Vagina (tissue), 2 donors: ENCODE results near the gene SHCBP1L. TPM values are rescaled to one million over a fixed set of nuclear protein-coding genes. Genes with fewer than 3 reads are reported as not detected.

Experiments
- DNase-seq, 2 donors: peaks; one replicate each; pipeline ENCODE4 v3.0.0-alpha.2; 2017; ENCODE audit errors: extremely low spot score in 2 of 2
- H3K27ac ChIP-seq: fragments of 200-600 bp; sonication (generic); one replicate; pipeline ENCODE4 v1.5.1; 2019
- H3K27me3 ChIP-seq: fragments of 200-600 bp; sonication (generic); one replicate; pipeline ENCODE4 v1.5.1; 2019
- H3K36me3 ChIP-seq, 2 donors: fragments of 200-600 bp; sonication (generic); one replicate each; pipeline ENCODE4 v1.5.1; 2017 to 2019
- H3K4me1 ChIP-seq: fragments of 200-600 bp; sonication (generic); one replicate; pipeline ENCODE4 v1.5.1; 2019
- H3K4me3 ChIP-seq, 2 donors: fragments of 200-600 bp; sonication (generic); 1 replicate in 1 of 2; 2 replicates in 1 of 2; pipeline ENCODE4 v1.5.1; 2016 to 2019
- H3K9me3 ChIP-seq: fragments of 200-600 bp; sonication (generic); one replicate; pipeline ENCODE4 v1.5.1; 2019
- POLR2A ChIP-seq, 2 donors: fragments of 450-650 bp; IDR thresholded peaks; one replicate each; pipeline ENCODE4 v1.6.1; 2017; ENCODE audit warnings: antibody characterized with exemption in 2 of 2, mild to moderate bottlenecking in 2 of 2, moderate library complexity in 2 of 2
- POLR2AphosphoS5 ChIP-seq, 2 donors: sonication (generic); formaldehyde crosslinking; IDR thresholded peaks; one replicate each; pipeline ENCODE4 v1.9.0; 2017; ENCODE audit warnings: antibody characterized with exemption in 2 of 2, mild to moderate bottlenecking in 2 of 2, low read depth in 1 of 2; ENCODE audit not compliant: insufficient read depth in 1 of 2
- intact Hi-C: fragments of 100-400 bp; cut with DNase I; formaldehyde crosslinking; loops from one replicate; pipeline ENCODE4 v1.15.1; 2023
- total RNA-seq: library from RNA; depleted of rRNA; stranded (reverse); fragments of >200 nt; gene quantifications from one replicate; pipeline ENCODE4 v1.2.3, GENCODE V29; 2016
- TF ChIP-seq, protein P1 (sequence below), 3 experiments: fragments of 450-650 bp in 2 of 3; fragments of 200-600 bp in 1 of 3; sonication (generic) in 1 of 3; IDR thresholded peaks; one replicate each; pipeline ENCODE4 v1.5.1; 2017 to 2019; ENCODE audit warnings: antibody characterized with exemption in 3 of 3, mild to moderate bottlenecking in 2 of 3, moderate library complexity in 2 of 3

Gene SHCBP1L
- not detected for total RNA-seq

GRCh38 chr1:182952677-182953444, at the start of gene SHCBP1L:
TSS of gene SHCBP1L (minus strand) at chr1:182953166. CDS start at chr1:182953133, 33 bp downstream.
- intact Hi-C loops = no loop called here
- TF ChIP-seq POLR2A (IDR thresholded peaks at IDR 0.05) = no peak
- TF ChIP-seq, protein P1, sequence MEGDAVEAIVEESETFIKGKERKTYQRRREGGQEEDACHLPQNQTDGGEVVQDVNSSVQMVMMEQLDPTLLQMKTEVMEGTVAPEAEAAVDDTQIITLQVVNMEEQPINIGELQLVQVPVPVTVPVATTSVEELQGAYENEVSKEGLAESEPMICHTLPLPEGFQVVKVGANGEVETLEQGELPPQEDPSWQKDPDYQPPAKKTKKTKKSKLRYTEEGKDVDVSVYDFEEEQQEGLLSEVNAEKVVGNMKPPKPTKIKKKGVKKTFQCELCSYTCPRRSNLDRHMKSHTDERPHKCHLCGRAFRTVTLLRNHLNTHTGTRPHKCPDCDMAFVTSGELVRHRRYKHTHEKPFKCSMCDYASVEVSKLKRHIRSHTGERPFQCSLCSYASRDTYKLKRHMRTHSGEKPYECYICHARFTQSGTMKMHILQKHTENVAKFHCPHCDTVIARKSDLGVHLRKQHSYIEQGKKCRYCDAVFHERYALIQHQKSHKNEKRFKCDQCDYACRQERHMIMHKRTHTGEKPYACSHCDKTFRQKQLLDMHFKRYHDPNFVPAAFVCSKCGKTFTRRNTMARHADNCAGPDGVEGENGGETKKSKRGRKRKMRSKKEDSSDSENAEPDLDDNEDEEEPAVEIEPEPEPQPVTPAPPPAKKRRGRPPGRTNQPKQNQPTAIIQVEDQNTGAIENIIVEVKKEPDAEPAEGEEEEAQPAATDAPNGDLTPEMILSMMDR (IDR thresholded peaks at IDR 0.05) = no peak
- TF ChIP-seq POLR2AphosphoS5 (IDR thresholded peaks at IDR 0.05; ENCODE audit: insufficient read depth in 1 of 2, low read depth in 1 of 2) = no peak

GRCh38 chr1:183002267-183002666, 49.3 kb upstream of the SHCBP1L start:
- intact Hi-C loops = no loop called here
- H3K27me3 ChIP-seq = no peaks in the 10 kb centered on the region
- no peaks in the 10 kb centered on the region for H3K36me3 ChIP-seq
- H3K4me1 ChIP-seq = no peaks in the 10 kb centered on the region
- H3K9me3 ChIP-seq = no peaks in the 10 kb centered on the region
- no peak overlapping the region for H3K4me3 ChIP-seq
- TF ChIP-seq POLR2AphosphoS5 (IDR thresholded peaks at IDR 0.05; ENCODE audit: insufficient read depth in 1 of 2, low read depth in 1 of 2) (no peak), POLR2A (IDR thresholded peaks at IDR 0.05) (no peak)
- TF ChIP-seq, protein P1 (IDR thresholded peaks at IDR 0.05) = no peak
- peak overlapping the region; percentile 51 for H3K27ac ChIP-seq
- DNase-seq = no peak

More at GRCh38 chr1:182952677-182953444, at the start of gene SHCBP1L:
- Histone ChIP-seq H3K36me3 (no peaks in the 10 kb centered on the region), H3K4me3 (peak within 1 kb of the TSS; percentile 22 to 51), H3K27me3 (no peaks in the 10 kb centered on the region), H3K27ac (no peak within 1 kb of the TSS), H3K4me1 (peaks cover 9% of the 10 kb centered on the region), H3K9me3 (no peaks in the 10 kb centered on the region)
- DNase-seq = no peak

DNA sequence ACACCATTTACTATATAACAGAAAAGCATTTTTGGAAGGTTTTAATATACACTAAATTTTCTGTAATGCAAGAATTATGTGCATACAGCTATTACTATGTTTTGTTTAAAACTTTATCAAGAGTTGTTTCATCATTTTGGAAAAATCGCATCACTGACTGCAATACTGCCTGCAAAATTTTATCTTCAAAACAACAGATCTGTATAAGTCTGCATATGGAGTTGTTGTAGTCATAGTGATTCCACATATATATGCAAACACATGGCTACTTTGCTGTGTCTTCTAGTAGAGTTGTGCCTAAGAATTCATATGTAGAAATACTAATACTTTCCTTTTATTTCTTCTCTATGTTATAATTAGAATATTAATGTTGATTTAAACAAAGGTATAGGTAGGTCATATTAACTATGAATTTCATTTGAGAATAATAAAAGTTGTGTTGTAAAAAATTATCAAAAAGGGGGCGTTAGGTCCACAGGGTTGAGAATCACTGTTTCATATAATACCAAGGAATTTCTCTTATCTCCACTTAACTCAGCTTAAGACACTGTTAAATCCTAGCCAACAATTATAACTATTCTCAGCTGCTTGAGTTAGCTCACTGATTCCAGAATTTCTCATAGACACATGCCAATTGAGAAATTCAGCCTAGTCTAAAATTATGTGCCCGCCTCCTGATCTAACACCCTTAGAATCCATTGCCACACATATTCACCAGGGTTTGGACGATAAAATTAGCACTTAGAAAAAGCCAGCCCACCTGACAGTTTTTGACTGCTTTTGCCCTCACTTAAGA, 47.4 kb upstream of the SHCBP1L start:
- TF ChIP-seq POLR2AphosphoS5 (IDR thresholded peaks at IDR 0.05; ENCODE audit: insufficient read depth in 1 of 2, low read depth in 1 of 2) = no peak
- TF ChIP-seq, protein P1 (IDR thresholded peaks at IDR 0.05) = no peak
- no peak for TF ChIP-seq POLR2A (IDR thresholded peaks at IDR 0.05)
- no peak for DNase-seq
- no peaks in the 10 kb centered on the region for H3K4me1 ChIP-seq
- H3K4me3 ChIP-seq = no peak overlapping the region
- H3K27me3 ChIP-seq = no peaks in the 10 kb centered on the region
- intact Hi-C loops = no loop called here
- H3K36me3 ChIP-seq = no peaks in the 10 kb centered on the region
- H3K9me3 ChIP-seq = no peaks in the 10 kb centered on the region
- H3K27ac ChIP-seq = no peak overlapping the region

GRCh38 chr1:182998482-182998881, 45.5 kb upstream of the SHCBP1L start:
- Histone ChIP-seq H3K4me3 (no peak overlapping the region), H3K27ac (no peak overlapping the region), H3K4me1 (no peaks in the 10 kb centered on the region), H3K9me3 (no peaks in the 10 kb centered on the region), H3K36me3 (no peaks in the 10 kb centered on the region), H3K27me3 (no peaks in the 10 kb centered on the region)
- TF ChIP-seq, protein P1 (IDR thresholded peaks at IDR 0.05) = no peak
- TF ChIP-seq POLR2AphosphoS5 (IDR thresholded peaks at IDR 0.05; ENCODE audit: insufficient read depth in 1 of 2, low read depth in 1 of 2) = no peak
- no peak for TF ChIP-seq POLR2A (IDR thresholded peaks at IDR 0.05)
- intact Hi-C loops = no loop called here
- DNase-seq = no peak
